Gastrocnemius medialis (tissue), 4 donors: ENCODE measurements around the gene NDOR1.

Source experiments
- CTCF ChIP-seq, 5 experiments: fragments of 450-650 bp in 3 of 5; fragments of 200-600 bp in 2 of 5; sonication (generic) in 2 of 5; IDR thresholded peaks in 4 of 5; conservative IDR thresholded peaks in 1 of 5; 1 replicate in 4 of 5; 2 replicates in 1 of 5; pipeline ENCODE4 v1.5.1; 2016 to 2019; ENCODE audit warnings: antibody characterized with exemption in 5 of 5, mild to moderate bottlenecking in 3 of 5, moderate library complexity in 3 of 5
- POLR2A ChIP-seq, 2 donors: fragments of 450-650 bp; IDR thresholded peaks; one replicate each; pipeline ENCODE4 v1.6.1; 2017; ENCODE audit warnings: antibody characterized with exemption in 2 of 2, mild to moderate bottlenecking in 2 of 2, moderate library complexity in 2 of 2

GRCh38 chr9:137234758-137235423, 29.4 kb downstream of the NDOR1 start:
- TF ChIP-seq CTCF (IDR thresholded peaks at IDR 0.05 in 4 of 5, conservative IDR thresholded peaks at IDR 0.05 in 1 of 5) (no peak), POLR2A (IDR thresholded peaks at IDR 0.05) (no peak)
